Pancreas (tissue), 10 donors: ENCODE measurements around the gene SMIM20. TPM values are rescaled to one million over a fixed set of nuclear protein-coding genes. Genes with fewer than 3 reads are reported as not detected.
"Not testable (repeated sequence)": the region's sequence is repeated elsewhere in the genome, so short reads cannot be mapped to it uniquely, and the experiment has no call there.

Source experiments
- ATAC-seq, 4 donors: fragments of 200-7000 bp; cut with Tn5 transposase; one replicate each; pipeline versions ENCODE4 v1.8.0 to v1.9.1; 2020; ENCODE audit warnings: mild to moderate bottlenecking in 4 of 4, moderate library complexity in 4 of 4
- DNase-seq, 6 donors: peaks; one replicate each; pipeline ENCODE4 v3.0.0-alpha.2; 2020
- FAIRE-seq: peaks from 2 replicates; lab custom pipeline; 2012; peaks lifted over from hg19 to GRCh38; lab: Jason Lieb, UNC
- H3K27ac ChIP-seq, 4 donors: fragments of 200-600 bp; sonication (generic); 1 replicate in 3 of 4; 2 replicates in 1 of 4; pipeline versions ENCODE4 v1.5.0 to v1.8.0; 2020
- H3K27me3 ChIP-seq, 4 donors: fragments of 200-600 bp; one replicate each; pipeline ENCODE4 v1.8.0; 2021
- H3K36me3 ChIP-seq, 3 donors: fragments of 200-600 bp; sonication (generic) in 1 of 3; one replicate each; pipeline versions ENCODE4 v1.5.0 to v1.8.0; 2020 to 2021
- H3K4me1 ChIP-seq, 3 donors: fragments of 200-600 bp; one replicate each; pipeline ENCODE4 v1.8.0; 2021
- H3K4me3 ChIP-seq, 4 donors: fragments of 200-600 bp; sonication (generic) in 2 of 4; one replicate each; pipeline versions ENCODE4 v1.5.0 to v1.8.0; 2020 to 2021
- H3K9me3 ChIP-seq, 4 donors: fragments of 200-600 bp; one replicate each; pipeline ENCODE4 v1.8.0; 2021
- CTCF ChIP-seq, 4 donors: fragments of 200-600 bp; sonication (generic) in 3 of 4; IDR thresholded peaks; one replicate each; pipeline versions ENCODE4 v1.5.0 to v1.8.0; 2021; ENCODE audit warnings: antibody characterized with exemption in 4 of 4
- WGBS, 2 donors: extraction: QIAGEN DNeasy Blood & Tissue Kit; methylation state at CpG; one replicate each; pipeline ENCODE4 v1.1.7; 2013; 5-methylcytosine and 5-hydroxymethylcytosine counted together
- intact Hi-C, 3 donors: fragments of 100-400 bp; cut with DNase I; formaldehyde crosslinking; loops; one replicate each; pipeline versions ENCODE4 v1.11.1 to v1.14.2; 2022
- polyA plus RNA-seq, 2 donors: library from polyadenylated mRNA; stranded (reverse); fragments of 200-250 nt; gene quantifications; one replicate each; pipeline ENCODE4 v1.2.3, GENCODE V29; 2013
- total RNA-seq, 6 donors: library from RNA; stranded (reverse); fragmentation: NEBNext Ultra II Directional in 4 of 6; extraction: Animal tissue kit (Norgen Biotek cat#: 25700) in 4 of 6; gene quantifications; one replicate each; pipeline versions ENCODE4 v1.2.1 to v1.2.4, GENCODE V29; 2021 to 2023
- donor health status: healthy with polysubstance abuse.
- donor health status: DM: no; HTN: no; CAD: no; lungs with moderate emphysema.
- donor health status: DM: no; HTN: no; CAD: no.
- donor health status: control.
- donor health status: control.
- donor health status: Bipolar disorder and iron deficiency.
- donor health status: DM: yes; HTN: yes; CAD: no.
- donor health status: DM: no; HTN: no; CAD: no.
- donor health status: DM: no; HTN: no; CAD: no.
- donor health status: DM: yes; HTN: yes; CAD: no.

Gene SMIM20
- total RNA-seq (10 to 100 TPM; 11.7 to 20.7 (median 17.8) TPM), polyA plus RNA-seq (10 to 100 TPM; 25.0 to 37.4 TPM)

- intact Hi-C loops, result no loop called here
- WGBS, 2 donors, result 0 to 1% methylated on average over 32 to 57 of the region's 57 CpGs
- ATAC-seq (peak; percentile 97 to 99 (median 98)), FAIRE-seq (no peak), DNase-seq (peak; percentile 90 to 97 (median 94))
- H3K4me1 ChIP-seq, result peaks cover 0 to 10% (median 0%) of the 10 kb centered on the region in 3 donors
- no peak for TF ChIP-seq CTCF (IDR thresholded peaks at IDR 0.05)
- peak within 1 kb of the TSS; percentile 82 to 91 (median 88) for H3K27ac ChIP-seq
- no peaks in the 10 kb centered on the region for H3K27me3 ChIP-seq
- H3K4me3 ChIP-seq, result peak within 1 kb of the TSS; percentile 50 to 77 (median 59)
- H3K9me3 ChIP-seq, result no peaks in the 10 kb centered on the region
- H3K36me3 ChIP-seq, result no peaks in the 10 kb centered on the region
Observed at GRCh38 chr4:25913851-25914669, at the start of gene SMIM20. SMIM20 (plus strand) TSS chr4:25914220; CDS start chr4:25914314, 94 bp downstream.

GRCh38 chr4:25865586-25865985, 48.4 kb upstream of the SMIM20 start:
- Histone ChIP-seq H3K27ac (peak overlapping the region in 1 of 4 donors; percentile 93), H3K9me3 (no peaks in the 10 kb centered on the region), H3K36me3 (no peaks in the 10 kb centered on the region), H3K27me3 (no peaks in the 10 kb centered on the region), H3K4me1 (peaks cover 0 to 17% (median 12%) of the 10 kb centered on the region in 3 donors), H3K4me3 (no peak overlapping the region)
- TF ChIP-seq CTCF (IDR thresholded peaks at IDR 0.05), result no peak
- 60 to 65% methylated on average over 4 of the region's 4 CpGs for WGBS, 2 donors
- intact Hi-C loops, result no loop called here
- peak in 4 of 6 donors; percentile 42 to 56 (median 51) for DNase-seq
- peak in 2 of 4 donors; percentile 14 to 18 for ATAC-seq
- FAIRE-seq, result no peak

- H3K36me3 ChIP-seq, H3K9me3 ChIP-seq, ATAC-seq, H3K4me3 ChIP-seq, DNase-seq, intact Hi-C loops, FAIRE-seq, H3K27me3 ChIP-seq, H3K27ac ChIP-seq: not testable (repeated sequence)
- H3K4me1 ChIP-seq, result peaks cover 0 to 10% (median 5%) of the 10 kb centered on the region in 3 donors
- 87 to 89% methylated on average over 4 of the region's 4 CpGs for WGBS, 2 donors
Observed at GRCh38 chr4:25866401-25866800, 47.6 kb upstream of the SMIM20 start.

GRCh38 chr4:25867781-25868294, 46.2 kb upstream of the SMIM20 start:
- intact Hi-C loops, result no loop called here
- FAIRE-seq (no peak), DNase-seq (no peak), ATAC-seq (no peak)
- peaks cover 0 to 7% (median 5%) of the 10 kb centered on the region in 3 donors for H3K4me1 ChIP-seq
- no peaks in the 10 kb centered on the region for H3K9me3 ChIP-seq
- H3K4me3 ChIP-seq, result no peak overlapping the region
- H3K27ac ChIP-seq, result no peak overlapping the region
- no peaks in the 10 kb centered on the region for H3K27me3 ChIP-seq
- H3K36me3 ChIP-seq, result no peaks in the 10 kb centered on the region
- 73 to 81% methylated on average over 6 of the region's 6 CpGs for WGBS, 2 donors
- no peak for TF ChIP-seq CTCF (IDR thresholded peaks at IDR 0.05)

- TF ChIP-seq CTCF (IDR thresholded peaks at IDR 0.05), result no peak
- WGBS, 2 donors, result 89 to 91% methylated on average over 2 of the region's 2 CpGs
- H3K36me3 ChIP-seq, result no peaks in the 10 kb centered on the region
- H3K4me3 ChIP-seq, result no peak overlapping the region
- peaks cover 0 to 8% (median 0%) of the 10 kb centered on the region in 3 donors for H3K4me1 ChIP-seq
- no peak for FAIRE-seq
- no peak overlapping the region for H3K27ac ChIP-seq
- no peak for ATAC-seq
- intact Hi-C loops, result no loop called here
- no peaks in the 10 kb centered on the region for H3K9me3 ChIP-seq
- no peak for DNase-seq
- H3K27me3 ChIP-seq, result no peaks in the 10 kb centered on the region
Observed at GRCh38 chr4:25870081-25870480, 43.9 kb upstream of the SMIM20 start.
